ENCODE measurements around the gene GABARAPL2.

Gene GABARAPL2

DNA sequence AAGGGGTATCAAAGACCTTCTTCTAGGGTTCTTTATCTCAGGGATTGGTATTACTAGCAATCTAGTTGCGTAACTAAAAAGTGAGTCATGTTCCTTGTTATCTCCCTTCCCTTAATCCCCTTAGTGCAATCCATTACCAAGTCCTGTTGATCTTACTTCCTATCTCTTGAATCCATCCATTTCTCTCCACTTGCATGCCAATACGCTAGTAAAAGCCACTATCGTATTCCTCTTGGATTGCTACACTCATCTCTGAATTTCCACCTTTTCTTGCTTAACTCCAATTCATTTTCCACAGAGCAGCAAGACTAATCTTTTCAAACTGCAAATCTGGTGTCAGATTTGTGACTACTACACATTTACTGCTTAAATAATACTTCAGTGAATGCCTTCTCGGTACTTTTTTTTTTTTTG is 58.7 kb downstream of the GABARAPL2 start:
- H3K36me3 ChIP-seq (ENCODE audit: low read length): peaks cover 10% of the 10 kb centered on the region

DNA sequence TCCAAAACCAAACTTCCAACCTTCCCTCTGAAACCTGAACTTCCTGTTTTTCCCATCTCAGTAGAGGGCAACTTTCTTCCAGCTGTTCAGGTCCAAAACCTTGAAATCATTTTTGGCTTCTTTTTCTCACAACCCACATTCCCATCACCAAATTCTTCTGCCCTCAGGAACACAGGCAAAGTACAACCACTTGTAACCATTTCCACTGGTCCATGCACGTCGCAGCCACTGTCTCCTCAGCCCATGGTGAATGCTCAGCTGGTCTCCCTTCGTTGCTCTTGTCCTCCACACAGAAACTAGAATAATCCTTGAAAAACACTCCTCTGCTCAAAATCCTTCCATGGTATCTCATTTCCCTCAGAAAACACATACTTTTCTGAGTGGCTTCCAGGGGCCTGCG is 60.6 kb downstream of the GABARAPL2 start:
- Histone ChIP-seq H3K79me2 (ENCODE audit: insufficient read depth, low read length) (peaks cover 10% of the 10 kb centered on the region), H3K9me2 (replicated peaks; ENCODE audit: insufficient read depth, low read length) (no peaks in the 10 kb centered on the region), H3K9me3 (ENCODE audit: insufficient read depth, low read length) (no peaks in the 10 kb centered on the region), H3K4me3 (ENCODE audit: insufficient read depth, low read length, poor library complexity, severe bottlenecking) (no peak overlapping the region), H3K4me2 (ENCODE audit: low read depth, low read length, poor library complexity, severe bottlenecking) (no peak overlapping the region), H4K20me1 (ENCODE audit: low read depth, low read length) (no peaks in the 10 kb centered on the region), H3K27ac (ENCODE audit: low read depth, low read length) (no peak overlapping the region), H2AFZ (ENCODE audit: low read depth, low read length, severe bottlenecking) (no peak overlapping the region), H3F3A (ENCODE audit: insufficient read depth) (peaks cover 33% of the 10 kb centered on the region), H3K9ac (ENCODE audit: low read length) (no peak overlapping the region), H3K36me3 (ENCODE audit: low read length) (peaks cover 12% of the 10 kb centered on the region), H3K27me3 (ENCODE audit: low read length) (no peaks in the 10 kb centered on the region)
- TF ChIP-seq, protein P1, sequence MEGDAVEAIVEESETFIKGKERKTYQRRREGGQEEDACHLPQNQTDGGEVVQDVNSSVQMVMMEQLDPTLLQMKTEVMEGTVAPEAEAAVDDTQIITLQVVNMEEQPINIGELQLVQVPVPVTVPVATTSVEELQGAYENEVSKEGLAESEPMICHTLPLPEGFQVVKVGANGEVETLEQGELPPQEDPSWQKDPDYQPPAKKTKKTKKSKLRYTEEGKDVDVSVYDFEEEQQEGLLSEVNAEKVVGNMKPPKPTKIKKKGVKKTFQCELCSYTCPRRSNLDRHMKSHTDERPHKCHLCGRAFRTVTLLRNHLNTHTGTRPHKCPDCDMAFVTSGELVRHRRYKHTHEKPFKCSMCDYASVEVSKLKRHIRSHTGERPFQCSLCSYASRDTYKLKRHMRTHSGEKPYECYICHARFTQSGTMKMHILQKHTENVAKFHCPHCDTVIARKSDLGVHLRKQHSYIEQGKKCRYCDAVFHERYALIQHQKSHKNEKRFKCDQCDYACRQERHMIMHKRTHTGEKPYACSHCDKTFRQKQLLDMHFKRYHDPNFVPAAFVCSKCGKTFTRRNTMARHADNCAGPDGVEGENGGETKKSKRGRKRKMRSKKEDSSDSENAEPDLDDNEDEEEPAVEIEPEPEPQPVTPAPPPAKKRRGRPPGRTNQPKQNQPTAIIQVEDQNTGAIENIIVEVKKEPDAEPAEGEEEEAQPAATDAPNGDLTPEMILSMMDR (IDR thresholded peaks at IDR 0.05; ENCODE audit: insufficient read depth, low read length, poor library complexity, severe bottlenecking): no peak
- TF ChIP-seq EZH2phosphoT487 (conservative IDR thresholded peaks at IDR 0.05; ENCODE audit: low read length): no peak

More for the DNA sequence above, 58.7 kb downstream of the GABARAPL2 start:
- no peaks in the 10 kb centered on the region for H3K27me3 ChIP-seq (ENCODE audit: low read length)
- peaks cover 37% of the 10 kb centered on the region for H3F3A ChIP-seq (ENCODE audit: insufficient read depth)
- TF ChIP-seq, protein P1 (IDR thresholded peaks at IDR 0.05; ENCODE audit: insufficient read depth, low read length, poor library complexity, severe bottlenecking): no peak
- no peak for TF ChIP-seq EZH2phosphoT487 (conservative IDR thresholded peaks at IDR 0.05; ENCODE audit: low read length)
- no peak overlapping the region for H3K4me2 ChIP-seq (ENCODE audit: low read depth, low read length, poor library complexity, severe bottlenecking)
- H3K4me3 ChIP-seq (ENCODE audit: insufficient read depth, low read length, poor library complexity, severe bottlenecking): no peak overlapping the region
- H3K9me3 ChIP-seq (ENCODE audit: insufficient read depth, low read length): no peaks in the 10 kb centered on the region
- H3K79me2 ChIP-seq (ENCODE audit: insufficient read depth, low read length): peaks cover 13% of the 10 kb centered on the region
- no peaks in the 10 kb centered on the region for H4K20me1 ChIP-seq (ENCODE audit: low read depth, low read length)
- H2AFZ ChIP-seq (ENCODE audit: low read depth, low read length, severe bottlenecking): no peak overlapping the region
- no peaks in the 10 kb centered on the region for H3K9me2 ChIP-seq (replicated peaks; ENCODE audit: insufficient read depth, low read length)
- no peak overlapping the region for H3K9ac ChIP-seq (ENCODE audit: low read length)
- H3K27ac ChIP-seq (ENCODE audit: low read depth, low read length): no peak overlapping the region
